A549 (cell line): ENCODE data around the gene ARHGAP5. TPM values are rescaled to one million over a fixed set of nuclear protein-coding genes. Genes with fewer than 3 reads are reported as not detected.

Experiments used
- ATAC-seq, 2 experiments: fragments of 200-7000 bp in 1 of 2; fragments of >200 bp in 1 of 2; cut with Nextera tagmentation in 1 of 2; cut with Tn5 transposase in 1 of 2; 3 replicates each; pipeline versions ENCODE4 v1.8.0 to v1.9.1; 2018 to 2020; ENCODE audit warnings: mild to moderate bottlenecking in 1 of 2, moderate library complexity in 1 of 2
- CTCF ChIA-PET: fragments of 300-600 bp; sonication (Branson Sonifier 250); formaldehyde crosslinking; extraction: SDS; loops from one replicate; lab custom pipeline; 2021; ENCODE audit warnings: antibody characterized with exemption, inconsistent platforms; lab: Yijun Ruan, JAX
- POLR2A ChIA-PET: fragments of 350-600 bp; formaldehyde crosslinking; extraction: SDS; loops from one replicate; lab custom pipeline; 2021; ENCODE audit warnings: antibody characterized with exemption, inconsistent platforms; lab: Yijun Ruan, JAX
- DNase-seq, 2 experiments: peaks; one replicate each; pipeline versions ENCODE4 v3.0.0 to v3.0.0-alpha.2; 2011 to 2016; ENCODE audit warnings: low read depth in 1 of 2, low spot score in 1 of 2
- FAIRE-seq: peaks from 2 replicates; lab custom pipeline; 2011; peaks lifted over from hg19 to GRCh38; lab: Jason Lieb, UNC
- H3K27ac ChIP-seq, 2 experiments: fragments of >200 bp; sonication (Bioruptor Twin); formaldehyde crosslinking; 3 replicates each; pipeline ENCODE4 v1.5.1; 2016 to 2017
- H3K4me1 ChIP-seq: fragments of >200 bp; sonication (Bioruptor Twin); formaldehyde crosslinking; 3 replicates; pipeline ENCODE4 v1.6.1; 2016
- H3K4me2 ChIP-seq: fragments of >200 bp; sonication (Bioruptor Twin); formaldehyde crosslinking; 3 replicates; pipeline ENCODE4 v1.6.1; 2016
- H3K4me3 ChIP-seq: fragments of >200 bp; sonication (Bioruptor Twin); formaldehyde crosslinking; 3 replicates; pipeline ENCODE4 v1.5.1; 2016
- H3K9me3 ChIP-seq: fragments of >200 bp; sonication (Bioruptor Twin); formaldehyde crosslinking; 3 replicates; pipeline ENCODE4 v1.6.1; 2016
- BHLHE40 ChIP-seq: IDR thresholded peaks from 2 replicates; pipeline ENCODE4 v1.6.1; 2012; ENCODE audit warnings: low read depth, low read length, inconsistent platforms
- CBX8 ChIP-seq: fragments of 200-600 bp; sonication (generic); IDR thresholded peaks from 2 replicates; pipeline ENCODE4 v1.6.1; 2016
- CEBPB ChIP-seq, 2 experiments: fragments of >200 bp in 1 of 2; sonication (Bioruptor Twin) in 1 of 2; formaldehyde crosslinking in 1 of 2; IDR thresholded peaks; 2 replicates each; pipeline ENCODE4 v1.6.1; 2012 to 2016
- CHD4 ChIP-seq: fragments of 200-600 bp; sonication (generic); IDR thresholded peaks from 2 replicates; pipeline ENCODE4 v1.6.1; 2016; ENCODE audit warnings: antibody characterized with exemption, mild to moderate bottlenecking, borderline replicate concordance
- FOXS1 ChIP-seq: fragments of 250-450 bp; sonication (Bioruptor Pico); IDR thresholded peaks from 2 replicates; pipeline ENCODE4 v1.5.0; 2020; ENCODE audit warnings: mild to moderate bottlenecking, moderate library complexity
- HDAC2 ChIP-seq: fragments of 200-600 bp; sonication (generic); IDR thresholded peaks from 2 replicates; pipeline ENCODE4 v1.6.1; 2016
- HOXB13 ChIP-seq: fragments of 250-450 bp; sonication (Bioruptor Pico); IDR thresholded peaks from 2 replicates; pipeline ENCODE4 v1.5.0; 2020; ENCODE audit warnings: low read depth, mild to moderate bottlenecking, moderate library complexity
- JUN ChIP-seq, 2 experiments: fragments of >200 bp; sonication (Bioruptor Twin); formaldehyde crosslinking; IDR thresholded peaks; 2 replicates in 1 of 2; 3 replicates in 1 of 2; pipeline ENCODE4 v1.6.1; 2016 to 2017
- MYC ChIP-seq: IDR thresholded peaks from 2 replicates; pipeline ENCODE4 v1.6.1; 2012; ENCODE audit warnings: mild to moderate bottlenecking, inconsistent platforms, low read length, improper control_type of control experiment, borderline replicate concordance
- POLR2AphosphoS2 ChIP-seq: conservative IDR thresholded peaks from 2 replicates; pipeline ENCODE4 v1.6.1; 2012; ENCODE audit warnings: low read length, improper control_type of control experiment, inconsistent platforms
- RAD21 ChIP-seq, 2 experiments: fragments of >200 bp in 1 of 2; sonication (Bioruptor Twin) in 1 of 2; formaldehyde crosslinking in 1 of 2; IDR thresholded peaks in 1 of 2; conservative IDR thresholded peaks in 1 of 2; 2 replicates in 1 of 2; 3 replicates in 1 of 2; pipeline ENCODE4 v1.6.1; 2012 to 2018; ENCODE audit warnings: inconsistent platforms in 1 of 2
- RARB ChIP-seq: fragments of 250-450 bp; sonication (Bioruptor Pico); IDR thresholded peaks from 2 replicates; pipeline ENCODE4 v1.8.0; 2021; ENCODE audit warnings: mild to moderate bottlenecking, moderate library complexity
- RCOR1 ChIP-seq: fragments of 150-350 bp; IDR thresholded peaks from 2 replicates; pipeline ENCODE4 v1.6.1; 2014; ENCODE audit warnings: antibody characterized with exemption, low read length, low read depth
- RNF2 ChIP-seq: fragments of 200-600 bp; sonication (generic); IDR thresholded peaks from 2 replicates; pipeline ENCODE4 v1.6.1; 2016; ENCODE audit warnings: low read depth, mild to moderate bottlenecking, antibody characterized with exemption, moderate library complexity, borderline replicate concordance
- SMC3 ChIP-seq: fragments of >200 bp; sonication (Bioruptor Twin); formaldehyde crosslinking; IDR thresholded peaks from 3 replicates; pipeline ENCODE4 v1.6.1; 2018; ENCODE audit warnings: inconsistent platforms
- SREBF2 ChIP-seq: fragments of 450-650 bp; IDR thresholded peaks from 2 replicates; pipeline ENCODE4 v1.6.1; 2014; ENCODE audit warnings: mild to moderate bottlenecking, moderate library complexity
- TFCP2L1 ChIP-seq: fragments of 250-450 bp; sonication (Bioruptor Pico); IDR thresholded peaks from 2 replicates; pipeline ENCODE4 v1.5.0; 2021; ENCODE audit warnings: mild to moderate bottlenecking
- ZNF302 ChIP-seq: fragments of 250-450 bp; sonication (Bioruptor Pico); IDR thresholded peaks from 2 replicates; pipeline ENCODE4 v1.9.0; 2021; ENCODE audit warnings: inconsistent platforms, mild to moderate bottlenecking, moderate library complexity
- ZSCAN20 ChIP-seq: fragments of 250-450 bp; sonication (Bioruptor Pico); IDR thresholded peaks from 2 replicates; pipeline ENCODE4 v1.8.0; 2022; ENCODE audit warnings: mild to moderate bottlenecking, moderate library complexity
- WGBS: methylation state at CpG from one replicate; pipeline ENCODE4 v1.1.6; 2017; ENCODE audit errors: missing lambda C conversion rate; 5-methylcytosine and 5-hydroxymethylcytosine counted together
- polyA plus RNA-seq, 4 experiments: library from polyadenylated mRNA; depleted of rRNA in 3 of 4; stranded (reverse); fragments of >200 nt; fragmentation: RNase III in 1 of 4; extraction: RNeasy Plus Mini Kit Qiagen cat#74134 plus additional on column Dnase treatment in 1 of 4; gene quantifications; 2 replicates in 3 of 4; 3 replicates in 1 of 4; pipeline ENCODE4 v1.2.3, GENCODE V29; 2011 to 2017
- TF ChIP-seq, protein P1 (sequence below): fragments of >200 bp; sonication (Bioruptor Twin); formaldehyde crosslinking; IDR thresholded peaks from 3 replicates; pipeline ENCODE4 v1.5.1; 2016
- TF ChIP-seq, protein P2 (sequence below): fragments of >200 bp; sonication (Bioruptor Twin); formaldehyde crosslinking; IDR thresholded peaks from 3 replicates; pipeline ENCODE4 v1.6.1; 2016
- TF ChIP-seq, protein P3 (sequence below): fragments of 250-450 bp; sonication (Bioruptor Pico); IDR thresholded peaks from 2 replicates; pipeline ENCODE4 v1.5.0; 2021; ENCODE audit warnings: mild to moderate bottlenecking, moderate library complexity, borderline replicate concordance
- TF ChIP-seq, protein P4 (sequence below): fragments of 450-650 bp; IDR thresholded peaks from 2 replicates; pipeline ENCODE4 v1.6.1; 2014; ENCODE audit warnings: antibody characterized with exemption

The ARHGAP5 gene
- polyA plus RNA-seq, 2 of the 4 experiments (the other 2 are of a cell fraction) = 33.6 to 66.1 TPM

DNA sequence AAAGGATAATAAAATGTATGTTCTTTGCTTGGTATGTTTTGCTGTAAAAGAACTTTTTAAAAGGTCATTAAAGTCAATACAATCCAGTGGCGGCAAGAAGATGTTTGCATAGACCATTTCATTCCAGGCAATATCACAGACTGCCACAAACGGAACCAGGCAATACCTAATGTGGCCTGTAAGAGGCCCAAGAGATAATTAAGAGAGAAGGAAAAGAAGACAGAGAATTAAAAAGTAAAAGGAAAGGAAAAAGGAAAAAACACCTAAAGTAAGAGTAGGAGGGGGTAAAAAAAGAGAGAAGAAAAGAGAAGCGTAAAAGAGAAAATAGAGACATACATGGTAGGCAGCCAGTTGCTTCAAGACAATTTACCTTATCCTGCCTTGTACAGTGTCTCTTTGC is 6.8 kb upstream of the ARHGAP5 start (continued):
- no peak for TF ChIP-seq BHLHE40
- TF ChIP-seq HOXB13 (CRISPR knock-in tag) = no peak
- no peak for TF ChIP-seq TFCP2L1 (CRISPR knock-in tag)
- TF ChIP-seq ZSCAN20 (CRISPR knock-in tag) = no peak

DNA sequence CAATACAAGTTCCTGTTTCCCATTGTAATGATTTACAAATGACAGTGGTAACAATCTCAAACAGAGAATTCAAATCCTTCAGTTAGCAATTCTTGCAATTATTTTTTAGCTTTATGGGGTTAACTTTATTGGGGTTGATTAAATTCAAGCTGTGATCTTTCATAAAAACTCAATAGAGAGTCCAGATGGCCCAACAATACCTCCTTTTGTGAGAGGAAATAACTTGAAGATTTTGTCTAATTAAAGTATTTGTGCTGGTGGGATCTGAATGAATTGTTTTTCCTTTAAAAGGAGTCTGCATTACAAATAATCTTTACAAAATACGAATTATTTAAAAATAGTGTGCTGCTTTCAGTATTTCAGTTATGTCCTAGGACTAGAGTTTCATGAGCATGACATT is 4.4 kb upstream of the ARHGAP5 start:
- FAIRE-seq (no peak), DNase-seq (no peak), ATAC-seq (no peak)
- ChIA-PET POLR2A (interaction anchor here (0.8 to 2.2 kb wide), 4 partner anchors 62 to 138 kb away, joined by 3 to 4 read pairs (median 4); no protein-coding TSS in a partner anchor), CTCF (interaction anchor here (1.0 to 6.6 kb wide), 16 partner anchors 10 to 487 kb away, joined by 3 to 61 read pairs (median 5); no protein-coding TSS in a partner anchor)
- Histone ChIP-seq H3K27ac (no peak overlapping the region), H3K4me2 (no peak overlapping the region), H3K4me3 (no peak overlapping the region), H3K9me3 (no peaks in the 10 kb centered on the region), H3K4me1 (peaks cover 16% of the 10 kb centered on the region)
- no peak for TF ChIP-seq HDAC2
- TF ChIP-seq MYC = no peak
- no peak for TF ChIP-seq CHD4
- WGBS = 79% methylated on average over 1 of the region's 1 CpG

GRCh38 chr14:32073537-32074189 is 3.4 kb upstream of the ARHGAP5 start:
- peaks cover 16% of the 10 kb centered on the region for H3K4me1 ChIP-seq
- H3K27ac ChIP-seq = peak overlapping the region; percentile 66 to 90; a peak in 5 of 6 replicates
- peak overlapping the region; percentile 94 for H3K4me2 ChIP-seq
- 49% methylated on average over 6 of the region's 6 CpGs for WGBS
- ChIA-PET POLR2A (interaction anchor here (0.8 to 1.4 kb wide), 3 partner anchors 63 to 139 kb away, joined by 3 to 4 read pairs (median 3); no protein-coding TSS in a partner anchor), CTCF (interaction anchor here (0.7 to 6.6 kb wide), 32 partner anchors 11 to 486 kb away, joined by 3 to 61 read pairs (median 4); partner anchors contain the start of gene RNU6-8)
- no peaks in the 10 kb centered on the region for H3K9me3 ChIP-seq
- TF ChIP-seq SMC3 (peak; percentile 85), RARB (CRISPR knock-in tag) (no peak), CHD4 (no peak), FOXS1 (CRISPR knock-in tag) (no peak), POLR2AphosphoS2 (no peak), ZNF302 (CRISPR knock-in tag) (no peak), JUN (IDR thresholded peaks at IDR 0.05) (0 out of 5 replicates have a peak, but pooled peaks of 1 of the 2 experiments have one; percentile 38), ZSCAN20 (CRISPR knock-in tag) (no peak), SREBF2 (no peak), CBX8 (no peak), MYC (no peak), RCOR1 (no peak), CEBPB (IDR thresholded peaks at IDR 0.05) (0 out of 4 replicates have a peak, but pooled peaks of 1 of the 2 experiments have one; percentile 4), RNF2 (no peak), RAD21 (conservative IDR thresholded peaks at IDR 0.05 in 1 of 2, IDR thresholded peaks at IDR 0.05 in 1 of 2) (peak; percentile 78 to 79)
- TF ChIP-seq, protein P1, sequence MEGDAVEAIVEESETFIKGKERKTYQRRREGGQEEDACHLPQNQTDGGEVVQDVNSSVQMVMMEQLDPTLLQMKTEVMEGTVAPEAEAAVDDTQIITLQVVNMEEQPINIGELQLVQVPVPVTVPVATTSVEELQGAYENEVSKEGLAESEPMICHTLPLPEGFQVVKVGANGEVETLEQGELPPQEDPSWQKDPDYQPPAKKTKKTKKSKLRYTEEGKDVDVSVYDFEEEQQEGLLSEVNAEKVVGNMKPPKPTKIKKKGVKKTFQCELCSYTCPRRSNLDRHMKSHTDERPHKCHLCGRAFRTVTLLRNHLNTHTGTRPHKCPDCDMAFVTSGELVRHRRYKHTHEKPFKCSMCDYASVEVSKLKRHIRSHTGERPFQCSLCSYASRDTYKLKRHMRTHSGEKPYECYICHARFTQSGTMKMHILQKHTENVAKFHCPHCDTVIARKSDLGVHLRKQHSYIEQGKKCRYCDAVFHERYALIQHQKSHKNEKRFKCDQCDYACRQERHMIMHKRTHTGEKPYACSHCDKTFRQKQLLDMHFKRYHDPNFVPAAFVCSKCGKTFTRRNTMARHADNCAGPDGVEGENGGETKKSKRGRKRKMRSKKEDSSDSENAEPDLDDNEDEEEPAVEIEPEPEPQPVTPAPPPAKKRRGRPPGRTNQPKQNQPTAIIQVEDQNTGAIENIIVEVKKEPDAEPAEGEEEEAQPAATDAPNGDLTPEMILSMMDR = peak; percentile 76
- TF ChIP-seq, protein P2, sequence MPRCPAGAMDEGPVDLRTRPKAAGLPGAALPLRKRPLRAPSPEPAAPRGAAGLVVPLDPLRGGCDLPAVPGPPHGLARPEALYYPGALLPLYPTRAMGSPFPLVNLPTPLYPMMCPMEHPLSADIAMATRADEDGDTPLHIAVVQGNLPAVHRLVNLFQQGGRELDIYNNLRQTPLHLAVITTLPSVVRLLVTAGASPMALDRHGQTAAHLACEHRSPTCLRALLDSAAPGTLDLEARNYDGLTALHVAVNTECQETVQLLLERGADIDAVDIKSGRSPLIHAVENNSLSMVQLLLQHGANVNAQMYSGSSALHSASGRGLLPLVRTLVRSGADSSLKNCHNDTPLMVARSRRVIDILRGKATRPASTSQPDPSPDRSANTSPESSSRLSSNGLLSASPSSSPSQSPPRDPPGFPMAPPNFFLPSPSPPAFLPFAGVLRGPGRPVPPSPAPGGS = no peak
- TF ChIP-seq, protein P3, sequence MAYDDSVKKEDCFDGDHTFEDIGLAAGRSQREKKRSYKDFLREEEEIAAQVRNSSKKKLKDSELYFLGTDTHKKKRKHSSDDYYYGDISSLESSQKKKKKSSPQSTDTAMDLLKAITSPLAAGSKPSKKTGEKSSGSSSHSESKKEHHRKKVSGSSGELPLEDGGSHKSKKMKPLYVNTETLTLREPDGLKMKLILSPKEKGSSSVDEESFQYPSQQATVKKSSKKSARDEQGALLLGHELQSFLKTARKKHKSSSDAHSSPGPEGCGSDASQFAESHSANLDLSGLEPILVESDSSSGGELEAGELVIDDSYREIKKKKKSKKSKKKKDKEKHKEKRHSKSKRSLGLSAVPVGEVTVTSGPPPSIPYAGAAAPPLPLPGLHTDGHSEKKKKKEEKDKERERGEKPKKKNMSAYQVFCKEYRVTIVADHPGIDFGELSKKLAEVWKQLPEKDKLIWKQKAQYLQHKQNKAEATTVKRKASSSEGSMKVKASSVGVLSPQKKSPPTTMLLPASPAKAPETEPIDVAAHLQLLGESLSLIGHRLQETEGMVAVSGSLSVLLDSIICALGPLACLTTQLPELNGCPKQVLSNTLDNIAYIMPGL (CRISPR knock-in tag) = no peak
- TF ChIP-seq, protein P4, sequence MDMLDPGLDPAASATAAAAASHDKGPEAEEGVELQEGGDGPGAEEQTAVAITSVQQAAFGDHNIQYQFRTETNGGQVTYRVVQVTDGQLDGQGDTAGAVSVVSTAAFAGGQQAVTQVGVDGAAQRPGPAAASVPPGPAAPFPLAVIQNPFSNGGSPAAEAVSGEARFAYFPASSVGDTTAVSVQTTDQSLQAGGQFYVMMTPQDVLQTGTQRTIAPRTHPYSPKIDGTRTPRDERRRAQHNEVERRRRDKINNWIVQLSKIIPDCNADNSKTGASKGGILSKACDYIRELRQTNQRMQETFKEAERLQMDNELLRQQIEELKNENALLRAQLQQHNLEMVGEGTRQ = no peak
- ATAC-seq (no peak), FAIRE-seq (peak; percentile 98), DNase-seq (peak; percentile 71 to 87)
- peak overlapping the region; percentile 63 for H3K4me3 ChIP-seq
